HCT116 (cell line): ENCODE measurements around the gene LAMTOR5. TPM values are rescaled to one million over a fixed set of nuclear protein-coding genes. Genes with fewer than 3 reads are reported as not detected.

Experiments used
- ATAC-seq: fragments of 200-7000 bp; cut with Tn5 transposase; 2 replicates; pipeline ENCODE4 v1.9.1; 2020; ENCODE audit warnings: mild to moderate bottlenecking, moderate library complexity
- BruUV-seq: library from RNA; stranded (reverse); fragments of 400-500 nt; replicated peaks from 2 replicates; lab custom pipeline; 2021; lab: Mats Ljungman, UMichigan
- CTCF ChIA-PET: fragments of 300-600 bp; sonication (Branson Sonifier 250); formaldehyde crosslinking; loops from one replicate; lab custom pipeline; 2021; ENCODE audit warnings: antibody characterized with exemption; lab: Charles Lee
- POLR2A ChIA-PET: fragments of 300-600, 350-600 bp; sonication (Branson Sonifier 250); formaldehyde crosslinking; loops from one replicate; lab custom pipeline; 2021; ENCODE audit warnings: antibody characterized with exemption; lab: Charles Lee
- RAD21 ChIA-PET, 2 experiments: fragments of 300-600 bp; sonication (Branson Sonifier 250); formaldehyde crosslinking; loops; one replicate each; lab custom pipeline; 2023; ENCODE audit warnings: low total read pairs in 2 of 2; ENCODE audit not compliant: uncharacterized antibody in 2 of 2, unreplicated experiment in 2 of 2, low non-redundant PET in 1 of 2; lab: Charles Lee
- DNase-seq: peaks from one replicate; pipeline ENCODE4 v3.0.0-alpha.2; 2010; ENCODE audit warnings: low read depth, low spot score
- H2AFZ ChIP-seq: fragments of 200-600 bp; shearing (Covaris generic), sonication (generic); 2 replicates; pipeline ENCODE4 v1.6.1; 2017; ENCODE audit warnings: low read depth, mixed run types, mixed read lengths, antibody characterized with exemption, low read length; ENCODE audit not compliant: poor library complexity, severe bottlenecking
- H3K27ac ChIP-seq: 2 replicates; pipeline ENCODE4 v1.5.1; 2012; ENCODE audit warnings: low read depth, low read length
- H3K27me3 ChIP-seq: fragments of 200-600 bp; sonication (generic); 2 replicates; pipeline ENCODE4 v1.6.1; 2016; ENCODE audit warnings: mixed run types, low read length, mixed read lengths; ENCODE audit not compliant: insufficient read depth
- H3K36me3 ChIP-seq, 2 experiments: fragments of 200-500 bp in 1 of 2; fragments of 200-600 bp in 1 of 2; sonication (Bioruptor generic) in 1 of 2; sonication (generic) in 1 of 2; 2 replicates each; pipeline versions ENCODE4 v1.5.1 to v1.6.1; 2014 to 2016; ENCODE audit warnings: low read length in 2 of 2, inconsistent platforms in 1 of 2, mixed read lengths in 1 of 2, mixed run types in 1 of 2; ENCODE audit not compliant: insufficient read depth in 2 of 2, control insufficient read depth in 1 of 2
- H3K4me1 ChIP-seq, 2 experiments: fragments of 200-600 bp in 1 of 2; sonication (generic) in 1 of 2; 2 replicates each; pipeline versions ENCODE4 v1.5.1 to v1.6.1; 2012 to 2017; ENCODE audit warnings: low read length in 2 of 2, inconsistent platforms in 1 of 2, mild to moderate bottlenecking in 1 of 2, mixed read lengths in 1 of 2, mixed run types in 1 of 2, moderate library complexity in 1 of 2; ENCODE audit not compliant: insufficient read depth in 2 of 2, control insufficient read depth in 1 of 2
- H3K4me2 ChIP-seq: fragments of 200-600 bp; sonication (generic); 2 replicates; pipeline ENCODE4 v1.6.1; 2017; ENCODE audit warnings: mixed run types, low read length, mixed read lengths
- H3K4me3 ChIP-seq, 2 experiments: fragments of 200-600 bp in 1 of 2; sonication (generic) in 1 of 2; replicated peaks in 1 of 2; 2 replicates each; pipeline ENCODE4 v1.5.1; 2011 to 2016; ENCODE audit warnings: low read length in 2 of 2, control low read depth in 1 of 2, low read depth in 1 of 2, mild to moderate bottlenecking in 1 of 2, mixed read lengths in 1 of 2, mixed run types in 1 of 2
- H3K79me2 ChIP-seq: fragments of 200-600 bp; sonication (generic); 2 replicates; pipeline ENCODE4 v1.6.1; 2017; ENCODE audit warnings: mild to moderate bottlenecking, mixed run types, low read length, moderate library complexity, mixed read lengths; ENCODE audit not compliant: insufficient read depth
- H3K9ac ChIP-seq: fragments of 200-600 bp; sonication (generic); 2 replicates; pipeline ENCODE4 v1.6.1; 2016; ENCODE audit warnings: low read length, mixed read lengths
- H3K9me2 ChIP-seq: fragments of 200-600 bp; sonication (generic), shearing (Covaris generic); 2 replicates; pipeline ENCODE4 v1.6.1; 2017; ENCODE audit warnings: mixed run types, mild to moderate bottlenecking, moderate library complexity; ENCODE audit not compliant: insufficient read depth
- H3K9me3 ChIP-seq, 2 experiments: fragments of 200-500 bp in 1 of 2; fragments of 200-600 bp in 1 of 2; sonication (Bioruptor generic) in 1 of 2; sonication (generic) in 1 of 2; 2 replicates each; pipeline ENCODE4 v1.6.1; 2014 to 2017; ENCODE audit warnings: low read length in 2 of 2, mixed read lengths in 2 of 2, inconsistent platforms in 1 of 2, low read depth in 1 of 2, mild to moderate bottlenecking in 1 of 2, mixed run types in 1 of 2, moderate library complexity in 1 of 2; ENCODE audit not compliant: control insufficient read depth in 1 of 2, insufficient read depth in 1 of 2
- H4K20me1 ChIP-seq: fragments of 200-600 bp; sonication (generic), shearing (Covaris generic); 2 replicates; pipeline ENCODE4 v1.6.1; 2017; ENCODE audit warnings: mixed run types, mild to moderate bottlenecking, moderate library complexity; ENCODE audit not compliant: insufficient read depth
- ATF3 ChIP-seq: IDR thresholded peaks from 2 replicates; pipeline ENCODE4 v1.6.1; 2012
- CBX3 ChIP-seq: IDR thresholded peaks from 2 replicates; pipeline ENCODE4 v1.6.1; 2012; ENCODE audit warnings: low read depth
- CTCF ChIP-seq, 3 experiments: fragments of 200-600 bp in 1 of 3; sonication (generic) in 1 of 3; IDR thresholded peaks in 2 of 3; conservative IDR thresholded peaks in 1 of 3; 2 replicates each; pipeline ENCODE4 v1.5.1; 2012 to 2017; ENCODE audit warnings: low read depth in 2 of 3, low read length in 2 of 3, antibody characterized with exemption in 1 of 3, borderline replicate concordance in 1 of 3, control low read depth in 1 of 3, mild to moderate bottlenecking in 1 of 3, mixed read lengths in 1 of 3, mixed run types in 1 of 3, moderate library complexity in 1 of 3; ENCODE audit not compliant: insufficient read depth in 1 of 3
- ELF1 ChIP-seq: IDR thresholded peaks from 2 replicates; pipeline ENCODE4 v1.6.1; 2012; ENCODE audit warnings: low read depth, borderline replicate concordance
- EZH2 ChIP-seq: fragments of 200-600 bp; sonication (generic); IDR thresholded peaks from 2 replicates; pipeline ENCODE4 v1.6.1; 2017; ENCODE audit warnings: antibody characterized with exemption, mixed run types
- EZH2phosphoT487 ChIP-seq: fragments of 200-600 bp; IDR thresholded peaks from 2 replicates; pipeline ENCODE4 v1.6.1; 2018; ENCODE audit warnings: antibody characterized with exemption, borderline replicate concordance
- FOSL1 ChIP-seq: IDR thresholded peaks from 2 replicates; pipeline ENCODE4 v1.6.1; 2012; ENCODE audit warnings: low read depth
- JUND ChIP-seq: IDR thresholded peaks from 2 replicates; pipeline ENCODE4 v1.6.1; 2012
- MAX ChIP-seq: IDR thresholded peaks from 2 replicates; pipeline ENCODE4 v1.6.1; 2012
- POLR2A ChIP-seq: IDR thresholded peaks from 2 replicates; pipeline ENCODE4 v1.7.0; 2011; ENCODE audit warnings: borderline replicate concordance; ENCODE audit not compliant: insufficient read depth, insufficient read length; ENCODE audit errors: extremely low read depth
- RAD21 ChIP-seq: IDR thresholded peaks from 2 replicates; pipeline ENCODE4 v1.6.1; 2012; ENCODE audit warnings: low read depth, mild to moderate bottlenecking
- SIN3A ChIP-seq: IDR thresholded peaks from 2 replicates; pipeline ENCODE4 v1.6.1; 2012; ENCODE audit warnings: low read depth
- SRF ChIP-seq: IDR thresholded peaks from 2 replicates; pipeline ENCODE4 v1.6.1; 2012; ENCODE audit warnings: low read depth
- TCF7L2 ChIP-seq: IDR thresholded peaks from 2 replicates; pipeline ENCODE4 v1.7.0; 2011; ENCODE audit warnings: borderline replicate concordance, inconsistent platforms; ENCODE audit not compliant: insufficient read depth, insufficient read length; ENCODE audit errors: extremely low read depth
- YY1 ChIP-seq: IDR thresholded peaks from 2 replicates; pipeline ENCODE4 v1.6.1; 2011; ENCODE audit warnings: low read length, low read depth, moderate library complexity, mild to moderate bottlenecking; ENCODE audit not compliant: insufficient replicate concordance; ENCODE audit errors: extremely low read depth
- ZBTB33 ChIP-seq: IDR thresholded peaks from 2 replicates; pipeline ENCODE4 v1.6.1; 2011; ENCODE audit warnings: mild to moderate bottlenecking, low read length, moderate library complexity; ENCODE audit not compliant: insufficient replicate concordance; ENCODE audit errors: extremely low read depth
- ZFX ChIP-seq: fragments of 450-650 bp; IDR thresholded peaks from 2 replicates; pipeline ENCODE4 v1.6.1; 2017
- ZNF274 ChIP-seq: fragments of 200-500 bp; sonication (Bioruptor generic); IDR thresholded peaks from 2 replicates; pipeline ENCODE4 v1.6.1; 2014; ENCODE audit warnings: mild to moderate bottlenecking, low read depth, low read length, inconsistent platforms
- intact Hi-C: fragments of 100-400 bp; cut with micrococcal nuclease; formaldehyde crosslinking; loops from 2 replicates; pipeline ENCODE4 v1.10.0; 2022
- total RNA-seq: library from RNA; stranded (reverse); gene quantifications from one replicate; pipeline ENCODE4 v1.2.1, GENCODE V29; 2021; ENCODE audit not compliant: unreplicated experiment

Gene LAMTOR5
- total RNA-seq, 1 experiment from 2014 or later, result 137 TPM

GRCh38 chr1:110420874-110421793 lies 13.6 kb upstream of the LAMTOR5 start:
- no peak overlapping the region for H3K4me2 ChIP-seq
- H3K27me3 ChIP-seq, result no peaks in the 10 kb centered on the region
- no peak overlapping the region for H3K27ac ChIP-seq
- POLR2A ChIA-PET, result no interaction called here
- no peak for DNase-seq
- no peaks in the 10 kb centered on the region for H4K20me1 ChIP-seq
- peaks cover 0 to 7% of the 10 kb centered on the region in 2 experiments; a peak in 1 of 4 replicates for H3K4me1 ChIP-seq
- BruUV-seq, result no TSS peak
- ATAC-seq, result no peak; the same call in 1 of the 2 replicates
- no peak overlapping the region for H3K9ac ChIP-seq
- H3K9me3 ChIP-seq, result no peaks in the 10 kb centered on the region
- H3K79me2 ChIP-seq, result no peaks in the 10 kb centered on the region
- CTCF ChIA-PET, result no interaction called here
- H3K4me3 ChIP-seq, result no peak overlapping the region
- RAD21 ChIA-PET, result no interaction called here
- TF ChIP-seq ZFX, result no peak
- TF ChIP-seq SIN3A, result no peak
- no peak for TF ChIP-seq JUND
- no peak for TF ChIP-seq EZH2phosphoT487
- TF ChIP-seq ATF3, result no peak
- TF ChIP-seq ELF1, result no peak
- TF ChIP-seq TCF7L2, result no peak
- TF ChIP-seq MAX, result no peak
- no peak for TF ChIP-seq FOSL1
- TF ChIP-seq YY1, result no peak
- no peak for TF ChIP-seq RAD21
- TF ChIP-seq SRF, result no peak
- TF ChIP-seq ZNF274, result no peak
- no peak for TF ChIP-seq POLR2A
- TF ChIP-seq ZBTB33, result no peak
- TF ChIP-seq CTCF (IDR thresholded peaks at IDR 0.05 in 2 of 3, conservative IDR thresholded peaks at IDR 0.05 in 1 of 3; ENCODE audit: borderline replicate concordance in 1 of 3, insufficient read depth in 1 of 3, low read depth in 2 of 3, low read length in 2 of 3), result no peak
- no peak for TF ChIP-seq CBX3
- TF ChIP-seq EZH2, result no peak
- no peaks in the 10 kb centered on the region for H3K36me3 ChIP-seq
- intact Hi-C loops, result no loop called here
- no peaks in the 10 kb centered on the region for H3K9me2 ChIP-seq
- H2AFZ ChIP-seq, result no peak overlapping the region
